Measurements from ENCODE around the gene MANF. TPM values are rescaled to one million over a fixed set of nuclear protein-coding genes. Genes with fewer than 3 reads are reported as not detected.
A peak's percentile ranks its signal among the peaks of the same experiment; 100 is the strongest.
"Not testable (repeated sequence)": the region's sequence is repeated elsewhere in the genome, so short reads cannot be mapped to it uniquely, and the experiment has no call there.

The MANF gene
- total RNA-seq, 2 donors from 2014 or later, result 42.6 to 48.5 TPM

- Histone ChIP-seq H3K4me1 (ENCODE audit: control insufficient read depth in 1 of 2, low read depth in 2 of 2) (peaks cover 22 to 49% of the 10 kb centered on the region in 2 donors), H3K4me3 (peak overlapping the region; percentile 84), H3K36me3 (peaks cover 4% of the 10 kb centered on the region), H3K27ac (peak overlapping the region; percentile 82 to 91), H3K9me3 (no peaks in the 10 kb centered on the region), H3K27me3 (replicated peaks; ENCODE audit: insufficient read depth) (no peaks in the 10 kb centered on the region)
- DNase-seq (ENCODE audit: low spot score) (no peak), ATAC-seq (ENCODE audit: insufficient number of reproducible peaks, low FRiP score, low read depth) (no peak)
- TF ChIP-seq CTCF (IDR thresholded peaks at IDR 0.05), result no peak
Observed at GRCh38 chr3:51386159-51386851, 1.2 kb downstream of the MANF start.

- Histone ChIP-seq H3K27ac (no peak overlapping the region), H3K36me3 (peaks cover 4% of the 10 kb centered on the region), H3K27me3 (replicated peaks; ENCODE audit: insufficient read depth) (no peaks in the 10 kb centered on the region), H3K4me3 (peak overlapping the region; percentile 84), H3K4me1 (ENCODE audit: control insufficient read depth in 1 of 2, low read depth in 2 of 2) (peaks cover 22 to 51% of the 10 kb centered on the region in 2 donors), H3K9me3 (no peaks in the 10 kb centered on the region)
- no peak for DNase-seq (ENCODE audit: low spot score)
- ATAC-seq (ENCODE audit: insufficient number of reproducible peaks, low FRiP score, low read depth), result no peak
- no peak for TF ChIP-seq CTCF (IDR thresholded peaks at IDR 0.05)
Observed at GRCh38 chr3:51386852-51387229, 1.8 kb downstream of the MANF start.

GRCh38 chr3:51387281-51387680, 2.2 kb downstream of the MANF start:
- H3K4me1 ChIP-seq (ENCODE audit: control insufficient read depth in 1 of 2, low read depth in 2 of 2), result peaks cover 26 to 56% of the 10 kb centered on the region in 2 donors
- not testable (repeated sequence) for DNase-seq (ENCODE audit: low spot score); H3K36me3 ChIP-seq; H3K4me3 ChIP-seq; H3K9me3 ChIP-seq; H3K27ac ChIP-seq; ATAC-seq (ENCODE audit: insufficient number of reproducible peaks, low FRiP score, low read depth); H3K27me3 ChIP-seq (replicated peaks; ENCODE audit: insufficient read depth)

- Histone ChIP-seq H3K27ac (no peak overlapping the region), H3K4me1 (ENCODE audit: control insufficient read depth in 1 of 2, low read depth in 2 of 2) (peaks cover 38 to 67% of the 10 kb centered on the region in 2 donors), H3K4me3 (no peak overlapping the region), H3K36me3 (peaks cover 13% of the 10 kb centered on the region), H3K27me3 (replicated peaks; ENCODE audit: insufficient read depth) (no peaks in the 10 kb centered on the region), H3K9me3 (no peaks in the 10 kb centered on the region)
- no peak for TF ChIP-seq CTCF (IDR thresholded peaks at IDR 0.05)
- ATAC-seq (ENCODE audit: insufficient number of reproducible peaks, low FRiP score, low read depth) (no peak), DNase-seq (ENCODE audit: low spot score) (no peak)
Observed at GRCh38 chr3:51388286-51389029, 3.4 kb downstream of the MANF start.

- Histone ChIP-seq H3K27ac (no peak overlapping the region), H3K4me3 (no peak overlapping the region), H3K9me3 (no peaks in the 10 kb centered on the region), H3K4me1 (ENCODE audit: control insufficient read depth in 1 of 2, low read depth in 2 of 2) (peaks cover 47 to 71% of the 10 kb centered on the region in 2 donors), H3K27me3 (replicated peaks; ENCODE audit: insufficient read depth) (no peaks in the 10 kb centered on the region), H3K36me3 (peaks cover 23% of the 10 kb centered on the region)
- ATAC-seq (ENCODE audit: insufficient number of reproducible peaks, low FRiP score, low read depth) (no peak), DNase-seq (ENCODE audit: low spot score) (no peak)
- TF ChIP-seq CTCF (IDR thresholded peaks at IDR 0.05), result peak; percentile 70
Observed at GRCh38 chr3:51389423-51390183, 4.5 kb downstream of the MANF start.
